ENCODE data around the gene PHF21A. TPM values are rescaled to one million over a fixed set of nuclear protein-coding genes. Genes with fewer than 3 reads are reported as not detected.

PHF21A gene
- polyA plus RNA-seq, 3 donors = 6.2 to 95.2 (median 14.0) TPM

DNA sequence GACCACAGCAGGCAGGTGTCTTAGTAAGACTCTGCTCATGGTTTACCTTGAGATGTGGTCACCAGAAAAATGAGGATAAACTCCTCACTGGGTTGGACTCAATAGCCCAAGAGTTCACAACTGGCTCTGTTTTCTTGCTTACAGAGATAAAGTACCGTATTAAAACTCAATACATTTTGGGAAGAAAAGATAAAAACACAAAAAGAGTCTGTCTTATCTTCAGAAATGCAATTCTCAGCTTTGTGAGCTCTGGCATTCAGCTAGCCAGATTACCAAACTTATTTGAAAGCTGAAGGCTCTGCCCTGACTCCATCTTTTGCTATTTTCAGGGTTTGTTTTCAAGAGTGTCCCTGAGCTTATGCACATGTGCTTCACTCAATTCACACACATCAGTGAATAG is 75.4 kb downstream of the PHF21A start:
- Histone ChIP-seq H3K27me3 (ENCODE audit: control insufficient read depth in 2 of 2, insufficient read depth in 2 of 2, low read length in 2 of 2) (no peaks in the 10 kb centered on the region), H3K36me3 (replicated peaks in 1 of 2; ENCODE audit: control insufficient read depth in 1 of 2, insufficient read depth in 2 of 2, low read length in 2 of 2) (peaks cover 10 to 51% of the 10 kb centered on the region in 2 donors), H3K9me3 (replicated peaks in 1 of 2; ENCODE audit: control insufficient read depth in 1 of 2, insufficient read depth in 1 of 2, low read length in 2 of 2) (no peaks in the 10 kb centered on the region), H4K20me1 (ENCODE audit: insufficient read depth, low read length) (peaks cover 100% of the 10 kb centered on the region), H3K79me2 (ENCODE audit: insufficient read depth, low read length) (peaks cover 5% of the 10 kb centered on the region), H2AFZ (ENCODE audit: insufficient read depth, low read depth, low read length, poor library complexity, severe bottlenecking) (no peak overlapping the region), H3K4me3 (replicated peaks in 1 of 3; ENCODE audit: low read depth in 2 of 3, low read length in 3 of 3) (no peak overlapping the region), H3K27ac (ENCODE audit: low read depth in 1 of 2, low read length in 2 of 2) (peak overlapping the region in 1 of 2 donors; percentile 22), H3K9ac (ENCODE audit: insufficient read depth, low read length, poor library complexity, severe bottlenecking) (no peak overlapping the region), H3K4me2 (replicated peaks; ENCODE audit: extremely low read depth, low read length, poor library complexity, severe bottlenecking) (no peak overlapping the region), H3K4me1 (ENCODE audit: control insufficient read depth in 1 of 2, insufficient read depth in 2 of 2, low read length in 2 of 2) (peaks cover 2 to 5% of the 10 kb centered on the region in 2 donors)
- Mint-ChIP-seq H3K4me3 (no peak overlapping the region), H3K27me3 (ENCODE audit: low read depth in 3 of 3) (peaks cover 0 to 3% (median 0%) of the 10 kb centered on the region in 3 donors), H3K4me1 (peaks cover 18% of the 10 kb centered on the region), H3K9me3 (no peaks in the 10 kb centered on the region), H3K36me3 (peaks cover 30% of the 10 kb centered on the region in 2 donors), H3K27ac (no peak overlapping the region)
- TF ChIP-seq, protein P1, sequence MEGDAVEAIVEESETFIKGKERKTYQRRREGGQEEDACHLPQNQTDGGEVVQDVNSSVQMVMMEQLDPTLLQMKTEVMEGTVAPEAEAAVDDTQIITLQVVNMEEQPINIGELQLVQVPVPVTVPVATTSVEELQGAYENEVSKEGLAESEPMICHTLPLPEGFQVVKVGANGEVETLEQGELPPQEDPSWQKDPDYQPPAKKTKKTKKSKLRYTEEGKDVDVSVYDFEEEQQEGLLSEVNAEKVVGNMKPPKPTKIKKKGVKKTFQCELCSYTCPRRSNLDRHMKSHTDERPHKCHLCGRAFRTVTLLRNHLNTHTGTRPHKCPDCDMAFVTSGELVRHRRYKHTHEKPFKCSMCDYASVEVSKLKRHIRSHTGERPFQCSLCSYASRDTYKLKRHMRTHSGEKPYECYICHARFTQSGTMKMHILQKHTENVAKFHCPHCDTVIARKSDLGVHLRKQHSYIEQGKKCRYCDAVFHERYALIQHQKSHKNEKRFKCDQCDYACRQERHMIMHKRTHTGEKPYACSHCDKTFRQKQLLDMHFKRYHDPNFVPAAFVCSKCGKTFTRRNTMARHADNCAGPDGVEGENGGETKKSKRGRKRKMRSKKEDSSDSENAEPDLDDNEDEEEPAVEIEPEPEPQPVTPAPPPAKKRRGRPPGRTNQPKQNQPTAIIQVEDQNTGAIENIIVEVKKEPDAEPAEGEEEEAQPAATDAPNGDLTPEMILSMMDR (IDR thresholded peaks at IDR 0.05) = no peak
- no peak for DNase-seq
- 100% methylated on average over 1 of the region's 1 CpG for WGBS (ENCODE audit: insufficient coverage)
- intact Hi-C loops (cut with micrococcal nuclease) = no loop called here

DNA sequence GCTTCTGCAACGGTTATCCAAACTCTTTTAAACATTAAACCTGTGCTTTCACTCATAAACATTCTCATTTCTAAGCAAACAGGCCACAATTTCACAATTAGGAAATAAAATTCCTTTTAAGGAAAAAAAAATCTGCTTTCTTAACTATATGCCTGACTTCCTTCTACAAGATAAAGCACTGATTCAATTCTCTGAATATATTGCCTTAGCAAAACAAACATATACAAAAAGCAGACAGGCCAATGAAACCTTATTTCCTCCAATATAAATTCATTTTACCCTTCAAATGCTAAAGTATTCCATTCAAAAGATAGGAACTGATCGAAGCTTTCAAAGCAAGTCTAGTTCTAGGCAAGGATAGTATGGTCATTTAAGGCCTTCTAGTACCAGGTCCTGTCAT is 76.7 kb downstream of the PHF21A start:
- H4K20me1 ChIP-seq (ENCODE audit: insufficient read depth, low read length) = peaks cover 100% of the 10 kb centered on the region
- H3K9ac ChIP-seq (ENCODE audit: insufficient read depth, low read length, poor library complexity, severe bottlenecking) = no peak overlapping the region
- peaks cover 10 to 42% of the 10 kb centered on the region in 2 donors for H3K36me3 ChIP-seq (replicated peaks in 1 of 2; ENCODE audit: control insufficient read depth in 1 of 2, insufficient read depth in 2 of 2, low read length in 2 of 2)
- H3K4me2 ChIP-seq (replicated peaks; ENCODE audit: extremely low read depth, low read length, poor library complexity, severe bottlenecking) = no peak overlapping the region
- H3K4me3 ChIP-seq (replicated peaks in 1 of 3; ENCODE audit: low read depth in 2 of 3, low read length in 3 of 3) = no peak overlapping the region
- peaks cover 29 to 30% of the 10 kb centered on the region in 2 donors for H3K36me3 Mint-ChIP-seq
- intact Hi-C loops (cut with micrococcal nuclease) = no loop called here
- no peaks in the 10 kb centered on the region for H3K9me3 ChIP-seq (replicated peaks in 1 of 2; ENCODE audit: control insufficient read depth in 1 of 2, insufficient read depth in 1 of 2, low read length in 2 of 2)
- peaks cover 5% of the 10 kb centered on the region for H3K79me2 ChIP-seq (ENCODE audit: insufficient read depth, low read length)
- DNase-seq = no peak
- H3K27ac Mint-ChIP-seq = no peak overlapping the region
- no peaks in the 10 kb centered on the region for H3K27me3 Mint-ChIP-seq (ENCODE audit: low read depth in 3 of 3)
- H3K9me3 Mint-ChIP-seq = no peaks in the 10 kb centered on the region
- no CpG with 5 or more reads among the region's 2 CpGs for WGBS (ENCODE audit: insufficient coverage)
- no peak overlapping the region for H3K27ac ChIP-seq (ENCODE audit: low read depth in 1 of 2, low read length in 2 of 2)
- H3K4me1 Mint-ChIP-seq = peaks cover 12% of the 10 kb centered on the region
- H2AFZ ChIP-seq (ENCODE audit: insufficient read depth, low read depth, low read length, poor library complexity, severe bottlenecking) = no peak overlapping the region
- TF ChIP-seq, protein P1 (IDR thresholded peaks at IDR 0.05) = no peak
- peaks cover 2 to 5% of the 10 kb centered on the region in 2 donors for H3K4me1 ChIP-seq (ENCODE audit: control insufficient read depth in 1 of 2, insufficient read depth in 2 of 2, low read length in 2 of 2)
- H3K27me3 ChIP-seq (ENCODE audit: control insufficient read depth in 2 of 2, insufficient read depth in 2 of 2, low read length in 2 of 2) = no peaks in the 10 kb centered on the region
- no peak overlapping the region for H3K4me3 Mint-ChIP-seq

Measured in CD14-positive monocyte (primary cell).